EH (cell line): Measurements from ENCODE around the gene UIMC1.

Experiments
- DNase-seq: peaks from one replicate; pipeline ENCODE4 v3.0.0-alpha.2; 2015; ENCODE audit warnings: low read depth

The UIMC1 gene

DNA sequence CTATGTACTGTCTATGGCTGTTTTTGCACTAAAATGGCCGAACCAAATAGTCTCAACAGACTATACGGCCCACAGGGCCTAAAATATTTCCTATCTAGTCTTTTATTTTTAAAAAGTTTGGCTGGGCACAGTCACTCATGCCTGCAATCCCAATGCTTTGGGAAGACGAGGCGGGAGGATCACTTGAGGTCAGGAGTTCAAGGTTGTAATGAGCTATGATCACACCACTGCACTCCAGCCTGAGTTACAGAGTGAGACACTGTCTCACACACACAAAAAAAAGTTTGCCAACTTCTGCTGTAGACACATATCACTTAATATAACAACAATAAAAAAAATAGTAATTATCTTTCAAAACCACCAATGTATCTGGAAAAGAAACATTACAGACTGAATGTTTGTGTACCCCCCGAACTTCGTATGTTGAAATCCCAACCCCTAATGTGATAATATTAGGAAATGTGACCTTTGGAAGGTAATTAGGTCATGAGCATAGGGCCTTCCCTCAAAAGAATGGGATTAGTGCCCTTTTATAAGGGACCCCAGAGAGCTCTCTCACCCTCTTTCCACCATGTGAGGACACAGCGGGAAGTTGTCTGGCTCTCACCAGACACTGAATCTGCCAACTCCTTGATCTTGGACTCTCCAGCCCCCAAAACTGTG, 53.9 kb downstream of the UIMC1 start:
- no peak for DNase-seq

DNA sequence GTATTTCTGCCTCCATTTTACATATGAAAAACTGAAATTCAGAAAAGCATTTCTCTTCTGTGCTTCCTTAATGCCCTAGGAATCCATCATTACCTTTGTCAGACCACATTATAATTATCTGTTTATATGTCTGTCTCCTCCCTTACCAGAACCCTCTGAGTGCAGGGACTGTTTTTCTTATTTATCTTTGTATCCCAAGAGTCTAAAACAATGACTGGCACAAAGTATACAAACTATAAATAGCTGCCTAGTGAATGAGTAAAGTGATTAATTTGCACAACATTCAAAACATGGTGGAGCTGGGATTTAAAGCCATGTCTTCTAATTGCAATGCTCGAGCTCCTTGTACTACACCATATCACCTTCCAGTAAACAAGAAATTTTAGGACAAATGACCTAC, 58.1 kb downstream of the UIMC1 start:
- DNase-seq: peak; percentile 28

DNA sequence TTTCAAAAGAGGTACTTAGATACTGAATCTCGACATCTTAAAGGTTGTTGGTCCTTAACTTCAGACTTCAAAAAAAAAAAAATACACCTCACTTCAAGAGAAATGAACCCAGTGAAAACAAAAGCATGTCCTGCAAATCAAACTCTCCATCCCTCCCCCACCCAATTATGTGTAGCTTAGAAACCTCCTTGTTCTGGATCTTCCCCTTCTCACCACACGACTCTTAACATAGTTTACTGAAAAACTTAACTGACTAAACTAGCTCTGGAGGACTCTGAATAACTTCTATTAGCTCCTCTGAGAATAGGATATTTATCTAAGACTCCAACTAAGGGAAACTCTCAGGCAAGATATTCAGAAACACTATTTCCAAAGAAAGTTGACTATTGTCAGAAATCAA, 58.7 kb downstream of the UIMC1 start:
- DNase-seq: no peak

DNA sequence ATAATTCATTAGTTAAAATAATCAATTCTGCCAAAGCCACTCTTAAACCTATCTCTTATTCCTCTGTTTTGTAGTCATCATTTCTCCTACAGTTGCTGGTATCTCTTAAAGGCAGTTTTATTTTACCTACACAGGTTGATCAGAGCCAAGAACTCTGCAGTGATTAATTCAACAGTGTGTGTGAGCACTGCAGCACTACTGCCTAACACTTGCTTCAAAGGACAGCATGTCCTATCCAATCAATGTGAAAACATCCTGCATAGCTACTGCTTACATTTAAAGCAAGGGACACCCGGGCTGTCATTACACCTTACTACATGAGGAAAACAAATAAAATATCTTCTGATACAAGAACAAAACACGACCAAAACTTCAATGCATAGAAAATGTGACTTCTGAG, 62.3 kb downstream of the UIMC1 start:
- no peak for DNase-seq

DNA sequence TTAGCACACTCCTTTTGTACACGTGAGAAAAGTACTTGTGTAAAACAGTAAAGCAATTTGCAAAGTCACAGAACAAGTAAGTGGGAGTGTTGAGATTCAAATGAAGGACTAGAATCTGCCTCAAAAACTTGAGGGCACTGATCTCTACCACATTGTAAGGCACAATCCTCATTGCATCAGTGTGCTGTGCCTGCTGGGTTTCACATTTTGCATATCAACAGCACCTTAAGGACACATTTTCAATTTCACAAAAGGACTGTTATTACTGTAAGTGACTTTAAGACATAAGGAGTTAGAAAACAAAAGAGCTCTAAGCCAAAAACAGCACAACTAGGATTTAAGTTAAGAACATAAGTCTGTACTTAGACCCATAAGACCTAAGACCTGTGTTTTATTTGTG, 62.8 kb downstream of the UIMC1 start:
- DNase-seq: no peak

DNA sequence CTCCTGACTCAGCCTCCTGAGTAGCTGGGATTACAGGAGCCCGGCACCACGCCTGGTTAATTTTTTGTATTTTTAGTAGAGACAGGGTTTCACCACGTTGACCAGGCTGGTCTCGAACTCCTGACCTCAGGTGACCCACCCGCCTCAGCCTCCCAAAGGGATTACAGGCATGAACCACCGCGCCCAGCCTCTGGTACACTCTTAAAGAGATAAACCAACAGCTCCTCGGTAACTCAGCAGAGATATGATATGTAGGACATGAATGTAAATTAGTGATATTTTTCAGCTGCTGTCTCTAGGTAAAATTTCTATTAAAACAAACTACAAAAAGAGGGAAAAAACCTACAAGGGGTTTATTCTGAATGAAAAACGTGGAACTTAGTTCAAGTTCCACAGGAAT, 64.6 kb downstream of the UIMC1 start:
- DNase-seq: no peak

- no peak for DNase-seq
These were observed 68.1 kb downstream of the UIMC1 start for GRCh38 chr5:176938472-176938871.

DNA sequence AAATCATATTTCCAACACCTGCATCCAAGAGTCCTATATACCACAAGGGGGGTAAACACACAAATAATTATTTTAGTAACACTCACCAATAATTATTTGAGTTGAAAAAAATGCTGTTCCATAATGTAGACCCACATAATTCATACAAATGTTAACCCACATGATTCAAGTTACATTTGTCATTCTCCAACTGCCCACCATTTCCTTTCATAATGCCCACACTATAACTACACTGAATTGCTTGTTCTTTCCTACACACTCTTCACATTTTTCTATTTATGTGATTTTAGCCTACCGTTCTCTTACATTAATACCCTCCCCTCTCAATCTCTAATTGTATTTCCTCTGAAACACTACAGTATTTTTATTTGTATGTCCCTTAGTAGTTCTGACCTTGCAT, 71.6 kb downstream of the UIMC1 start:
- no peak for DNase-seq

- DNase-seq: no peak
These were observed 72.2 kb downstream of the UIMC1 start for GRCh38 chr5:176934309-176934930.

DNA sequence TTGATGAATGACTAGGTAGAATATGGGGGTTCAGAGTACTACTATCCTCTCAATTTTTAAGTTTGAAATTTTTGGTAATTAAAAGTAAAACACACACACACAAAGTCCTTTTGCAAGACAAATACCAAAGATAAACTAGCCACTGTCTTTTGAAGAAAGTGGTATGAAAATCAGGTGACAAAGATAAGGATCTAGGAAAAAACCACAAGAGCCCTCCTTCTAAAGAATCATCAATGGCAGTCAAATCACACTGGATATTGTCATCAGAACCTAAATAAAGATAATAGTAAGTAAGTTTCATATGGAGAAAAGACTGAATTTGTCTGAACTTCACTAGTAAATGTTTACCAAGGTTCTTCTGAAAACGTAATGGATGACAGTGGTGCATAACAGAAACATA, 76.9 kb downstream of the UIMC1 start:
- DNase-seq: no peak

- no peak for DNase-seq
These were observed 79.0 kb downstream of the UIMC1 start for GRCh38 chr5:176927562-176927961.

DNA sequence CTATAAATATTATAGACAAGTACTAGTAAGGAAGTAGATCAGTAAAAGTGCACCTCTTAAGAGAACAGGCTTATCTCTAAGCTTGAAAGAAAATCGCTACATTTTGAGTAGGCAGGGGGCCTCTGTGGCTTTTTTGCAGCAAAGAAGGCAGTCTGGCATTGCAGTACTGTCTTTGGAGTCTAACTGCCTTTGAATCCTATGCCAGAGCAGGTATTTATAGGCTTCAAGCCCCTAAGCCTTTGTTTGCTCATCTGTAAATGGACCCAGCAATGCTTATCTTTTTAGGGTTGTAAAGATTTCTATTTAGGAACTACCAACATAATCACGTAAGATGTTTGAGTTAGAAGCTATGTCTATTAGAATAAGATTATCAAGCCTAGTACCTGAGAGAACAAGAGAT, 83.8 kb downstream of the UIMC1 start:
- no peak for DNase-seq

DNA sequence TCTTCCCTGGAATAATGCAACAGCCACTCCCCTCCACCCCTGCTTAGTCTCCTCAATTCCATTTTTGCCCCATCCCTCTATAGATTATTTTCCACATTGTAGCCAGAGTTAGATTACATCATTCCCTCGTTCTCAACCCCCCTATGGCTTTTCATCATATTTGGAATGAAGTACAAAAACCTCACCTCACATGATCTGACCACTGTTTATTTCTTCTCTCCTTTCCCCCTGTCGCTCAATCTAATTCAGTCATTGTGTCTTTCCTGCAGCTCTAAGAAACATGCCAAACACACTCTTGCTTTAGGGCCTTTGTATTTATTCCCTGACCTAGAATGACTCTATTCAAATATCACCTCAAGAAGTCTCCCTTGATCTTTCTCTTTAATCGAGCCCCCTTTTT, 84.9 kb downstream of the UIMC1 start:
- no peak for DNase-seq

- DNase-seq: no peak
These were observed 88.0 kb downstream of the UIMC1 start for GRCh38 chr5:176918613-176919012.

- no peak for DNase-seq
These were observed 90.2 kb downstream of the UIMC1 start for GRCh38 chr5:176916337-176916736.

DNA sequence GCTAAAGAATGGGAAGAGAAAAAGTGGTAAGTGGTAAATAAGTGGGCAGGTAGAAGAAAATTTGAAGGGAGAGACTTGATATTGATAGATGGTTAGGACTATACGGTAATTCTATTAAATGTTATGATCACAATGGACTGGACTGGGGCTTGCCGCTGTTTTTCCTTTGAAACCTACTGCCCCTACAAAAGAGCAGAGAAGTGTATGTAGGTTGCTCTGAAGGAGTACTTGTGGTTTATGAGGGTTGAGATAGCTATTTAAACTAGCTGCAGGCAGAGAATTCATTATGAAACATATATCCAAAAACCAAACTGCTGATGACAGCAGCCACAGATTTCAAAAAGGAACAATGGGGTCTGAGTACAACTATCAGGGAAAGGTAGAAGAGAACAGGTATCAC, 90.7 kb downstream of the UIMC1 start:
- no peak for DNase-seq

GRCh38 chr5:176912115-176912514, 94.5 kb downstream of the UIMC1 start:
- DNase-seq: no peak

- no peak for DNase-seq
These were observed 97.8 kb downstream of the UIMC1 start for GRCh38 chr5:176908675-176909368.

- DNase-seq: no peak
These were observed 99.8 kb downstream of the UIMC1 start for GRCh38 chr5:176906796-176907195.

DNA sequence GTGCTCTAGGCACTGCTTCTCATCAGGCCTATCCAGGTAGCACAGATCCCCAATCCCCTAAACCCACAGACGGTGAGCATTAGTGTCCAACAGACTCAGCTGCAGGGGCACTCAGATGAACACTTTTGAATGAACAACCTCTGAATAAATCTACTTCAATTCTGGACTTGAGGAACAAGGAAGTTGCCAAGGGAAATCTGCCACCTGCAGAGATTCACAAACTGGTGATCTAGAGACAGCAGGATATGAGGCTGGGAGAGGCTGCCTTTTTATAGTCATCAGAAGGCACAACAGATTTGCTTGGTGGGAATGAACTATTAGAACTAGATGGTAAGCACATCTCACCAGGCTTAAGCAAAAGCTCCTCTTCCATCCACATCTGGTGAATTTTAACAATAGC, 100.5 kb downstream of the UIMC1 start:
- no peak for DNase-seq

DNA sequence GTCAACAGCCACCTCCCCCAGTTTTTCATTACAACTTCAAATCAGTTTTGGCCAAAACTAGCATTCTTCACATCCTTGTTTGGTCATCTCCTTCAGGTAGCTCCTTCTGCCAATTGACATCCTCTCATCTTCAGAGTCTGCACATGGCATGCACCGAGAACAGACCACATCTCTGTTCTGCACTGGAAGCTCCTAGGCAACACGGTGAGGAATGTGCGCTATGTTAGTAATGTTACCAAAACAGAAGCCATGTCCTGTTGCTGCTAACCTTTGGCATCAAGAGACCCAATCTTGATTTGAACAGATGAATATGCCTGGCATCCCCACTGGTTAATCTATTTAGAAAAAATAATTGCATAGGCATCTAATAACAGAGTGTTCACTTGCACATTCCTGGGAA, 102.3 kb downstream of the UIMC1 start:
- DNase-seq: peak; percentile 12

DNA sequence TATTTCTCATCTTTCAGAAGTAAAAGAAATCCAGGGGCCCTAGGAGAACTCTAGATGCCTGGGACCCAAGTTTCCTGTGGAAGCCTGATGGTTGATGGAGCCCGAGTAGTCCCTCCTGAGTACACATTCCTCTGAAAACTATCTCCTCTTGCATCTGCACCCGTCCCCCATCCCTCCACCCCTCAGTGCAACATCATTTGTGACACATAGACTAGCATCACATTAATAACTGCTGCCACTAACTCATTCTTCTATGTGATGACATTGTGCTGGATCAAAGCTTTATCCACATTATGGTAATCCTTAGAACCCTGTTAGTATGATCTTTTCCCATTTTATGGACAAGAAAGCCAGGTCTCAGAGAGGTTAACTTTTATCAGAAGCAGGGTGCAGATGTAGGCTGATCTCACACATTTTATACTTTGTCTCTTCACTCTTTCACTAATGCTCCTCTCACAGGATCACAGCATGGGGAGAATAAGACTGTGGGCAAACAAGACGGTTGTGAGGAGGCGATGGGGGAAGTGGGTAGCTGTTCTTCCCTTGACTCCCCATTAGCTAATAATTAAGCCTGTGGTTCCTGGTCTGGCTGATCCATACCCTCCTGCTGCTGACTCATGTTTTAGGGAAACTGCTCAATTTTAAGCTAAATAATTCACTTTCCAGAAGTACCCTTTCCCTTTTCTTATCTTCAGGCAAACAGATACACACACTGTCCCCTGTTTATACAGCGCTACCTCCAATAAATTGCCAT, 103.5 kb downstream of the UIMC1 start:
- no peak for DNase-seq
